H1 (cell line): ENCODE results near the gene DRAP1. TPM values are rescaled to one million over a fixed set of nuclear protein-coding genes. Genes with fewer than 3 reads are reported as not detected.

Experiments
- CTCF ChIA-PET: fragments of 300-600 bp; sonication (Branson Sonifier 250); formaldehyde crosslinking; loops from one replicate; lab custom pipeline; 2021; ENCODE audit not compliant: partially characterized antibody; lab: Charles Lee
- POLR2A ChIA-PET: fragments of 300-600 bp; sonication (Branson Sonifier 250); formaldehyde crosslinking; loops from one replicate; lab custom pipeline; 2021; ENCODE audit warnings: inconsistent platforms; ENCODE audit not compliant: partially characterized antibody; lab: Charles Lee
- DNase-seq, 2 experiments: peaks; one replicate each; pipeline versions ENCODE4 v3.0.0 to v3.0.0-alpha.2; 2010 to 2022; ENCODE audit warnings: low spot score in 2 of 2, low read depth in 1 of 2, mixed read lengths in 1 of 2
- FAIRE-seq: peaks from 2 replicates; lab custom pipeline; 2011; peaks lifted over from hg19 to GRCh38; lab: Jason Lieb, UNC
- H2AFZ ChIP-seq: 2 replicates; pipeline ENCODE4 v1.8.1; 2012; ENCODE audit warnings: low read length, inconsistent platforms
- H2AK5ac ChIP-seq: 2 replicates; pipeline ENCODE4 v1.6.1; 2013; ENCODE audit warnings: low read depth, low read length
- H2BK120ac ChIP-seq: replicated peaks from 2 replicates; pipeline ENCODE3; 2013; ENCODE audit warnings: low read depth, low read length, inconsistent platforms
- H2BK12ac ChIP-seq: 2 replicates; pipeline ENCODE4 v1.6.1; 2013; ENCODE audit warnings: low read depth, low read length
- H2BK15ac ChIP-seq: 2 replicates; pipeline ENCODE4 v1.6.1; 2013; ENCODE audit warnings: low read length
- H2BK20ac ChIP-seq: 2 replicates; pipeline ENCODE4 v1.6.1; 2013; ENCODE audit warnings: low read length
- H2BK5ac ChIP-seq: 2 replicates; pipeline ENCODE4 v1.6.1; 2013; ENCODE audit warnings: low read depth, low read length
- H3K14ac ChIP-seq: 2 replicates; pipeline ENCODE4 v1.6.1; 2013; ENCODE audit warnings: inconsistent platforms; ENCODE audit not compliant: insufficient read length
- H3K18ac ChIP-seq: 2 replicates; pipeline ENCODE4 v1.6.1; 2013; ENCODE audit warnings: low read length; ENCODE audit errors: extremely low read depth
- H3K23ac ChIP-seq: 2 replicates; pipeline ENCODE4 v1.6.1; 2013; ENCODE audit warnings: inconsistent platforms; ENCODE audit not compliant: insufficient read length
- H3K23me2 ChIP-seq: 2 replicates; pipeline ENCODE4 v1.6.1; 2013; ENCODE audit warnings: low read depth, low read length
- H3K27ac ChIP-seq: 2 replicates; pipeline ENCODE4 v1.6.1; 2011; ENCODE audit warnings: low read depth, low read length, inconsistent platforms
- H3K27me3 ChIP-seq, 4 experiments: replicated peaks in 1 of 4; 1 replicate in 1 of 4; 2 replicates in 3 of 4; pipeline versions ENCODE4 v1.6.1 to v1.8.1; 2011 to 2013; ENCODE audit warnings: low read length in 3 of 4, mild to moderate bottlenecking in 3 of 4, inconsistent platforms in 2 of 4, mixed read lengths in 2 of 4, moderate library complexity in 1 of 4; ENCODE audit not compliant: control insufficient read depth in 3 of 4, insufficient read depth in 3 of 4; ENCODE audit errors: extremely low read depth in 1 of 4
- H3K36me3 ChIP-seq, 4 experiments: 2 replicates each; pipeline versions ENCODE4 v1.6.1 to v1.8.1; 2011 to 2013; ENCODE audit warnings: mild to moderate bottlenecking in 4 of 4, low read length in 3 of 4, moderate library complexity in 2 of 4, control low read depth in 1 of 4, inconsistent platforms in 1 of 4; ENCODE audit not compliant: insufficient read depth in 4 of 4, control insufficient read depth in 2 of 4
- H3K4ac ChIP-seq: replicated peaks from 2 replicates; pipeline ENCODE3; 2013; ENCODE audit warnings: low read length, low read depth, mixed read lengths, inconsistent platforms; ENCODE audit not compliant: insufficient read length
- H3K4me1 ChIP-seq, 4 experiments: replicated peaks in 1 of 4; 1 replicate in 1 of 4; 2 replicates in 3 of 4; pipeline versions ENCODE4 v1.6.1 to v1.8.1; 2011 to 2013; ENCODE audit warnings: low read length in 3 of 4, inconsistent platforms in 2 of 4, mixed read lengths in 1 of 4; ENCODE audit not compliant: insufficient read depth in 4 of 4, control insufficient read depth in 3 of 4
- H3K4me2 ChIP-seq, 2 experiments: 2 replicates each; pipeline versions ENCODE4 v1.6.1 to v1.8.1; 2011 to 2013; ENCODE audit warnings: low read depth in 2 of 2, low read length in 2 of 2, control low read depth in 1 of 2, inconsistent platforms in 1 of 2, mild to moderate bottlenecking in 1 of 2; ENCODE audit not compliant: insufficient read depth in 1 of 2
- H3K4me3 ChIP-seq, 4 experiments: fragments of 200-600, 300-600 bp in 1 of 4; sonication (generic), shearing (Covaris generic), sonication (Bioruptor Twin) in 1 of 4; 2 replicates each; pipeline versions ENCODE4 v1.5.1 to v1.8.1; 2011 to 2016; ENCODE audit warnings: low read length in 4 of 4, low read depth in 3 of 4, control low read depth in 2 of 4, inconsistent platforms in 2 of 4, mild to moderate bottlenecking in 2 of 4, mixed read lengths in 1 of 4, moderate library complexity in 1 of 4; ENCODE audit not compliant: insufficient read depth in 2 of 4; ENCODE audit errors: extremely low read depth in 1 of 4
- H3K56ac ChIP-seq: replicated peaks from 2 replicates; pipeline ENCODE3; 2013; ENCODE audit warnings: low read depth, mild to moderate bottlenecking, mixed read lengths, low read length, inconsistent platforms; ENCODE audit not compliant: insufficient read length
- H3K79me1 ChIP-seq: 2 replicates; pipeline ENCODE4 v1.6.1; 2013; ENCODE audit warnings: low read depth, low read length, control low read depth
- H3K79me2 ChIP-seq, 2 experiments: 2 replicates each; pipeline versions ENCODE4 v1.6.1 to v1.8.1; 2012 to 2013; ENCODE audit warnings: low read length in 2 of 2, mild to moderate bottlenecking in 2 of 2, inconsistent platforms in 1 of 2; ENCODE audit not compliant: insufficient read depth in 2 of 2, control insufficient read depth in 1 of 2
- H3K9ac ChIP-seq, 4 experiments: replicated peaks in 1 of 4; 1 replicate in 1 of 4; 2 replicates in 3 of 4; pipeline versions ENCODE4 v1.6.1 to v1.8.1; 2011 to 2013; ENCODE audit warnings: low read depth in 3 of 4, low read length in 3 of 4, control low read depth in 2 of 4, mild to moderate bottlenecking in 2 of 4, moderate library complexity in 2 of 4, inconsistent platforms in 1 of 4; ENCODE audit errors: extremely low read depth in 1 of 4
- H3K9me3 ChIP-seq, 2 experiments: 2 replicates each; pipeline versions ENCODE4 v1.6.1 to v1.8.1; 2012 to 2013; ENCODE audit warnings: mild to moderate bottlenecking in 2 of 2, moderate library complexity in 2 of 2, control low read depth in 1 of 2, inconsistent platforms in 1 of 2, low read depth in 1 of 2, low read length in 1 of 2, mixed read lengths in 1 of 2; ENCODE audit not compliant: insufficient read depth in 2 of 2
- H4K20me1 ChIP-seq, 2 experiments: replicated peaks in 1 of 2; 2 replicates each; pipeline versions ENCODE3 to v1.8.1; 2011 to 2013; ENCODE audit warnings: inconsistent platforms in 2 of 2, low read length in 2 of 2, mild to moderate bottlenecking in 1 of 2; ENCODE audit not compliant: insufficient read depth in 2 of 2, control insufficient read depth in 1 of 2
- H4K5ac ChIP-seq: 2 replicates; pipeline ENCODE4 v1.6.1; 2013; ENCODE audit warnings: low read length, low read depth, mixed read lengths, inconsistent platforms; ENCODE audit not compliant: insufficient read length
- H4K8ac ChIP-seq: 2 replicates; pipeline ENCODE4 v1.8.0; 2013; ENCODE audit warnings: mild to moderate bottlenecking, moderate library complexity, low read length, inconsistent platforms; ENCODE audit not compliant: insufficient read depth; ENCODE audit errors: extremely low read depth
- H4K91ac ChIP-seq: replicated peaks from 2 replicates; pipeline ENCODE3; 2013; ENCODE audit warnings: low read length, mixed read lengths, inconsistent platforms; ENCODE audit not compliant: insufficient read length
- CBX8 ChIP-seq: fragments of 300-800, 300-1000 bp; sonication (generic); IDR thresholded peaks from 2 replicates; pipeline ENCODE4 v1.7.1; 2016; ENCODE audit warnings: low read depth, low read length, borderline replicate concordance
- CHD1 ChIP-seq: IDR thresholded peaks from 2 replicates; pipeline ENCODE4 v1.6.1; 2012; ENCODE audit warnings: low read depth, low read length, improper control_type of control experiment
- EGR1 ChIP-seq: IDR thresholded peaks from 2 replicates; pipeline ENCODE4 v1.6.1; 2011; ENCODE audit warnings: low read depth, low read length, borderline replicate concordance
- FOSL1 ChIP-seq: IDR thresholded peaks from 2 replicates; pipeline ENCODE4 v1.6.1; 2011; ENCODE audit warnings: mild to moderate bottlenecking, low read depth, low read length, moderate library complexity; ENCODE audit not compliant: insufficient read depth
- GABPA ChIP-seq: IDR thresholded peaks from 2 replicates; pipeline ENCODE4 v1.6.1; 2011; ENCODE audit warnings: mild to moderate bottlenecking, low read length, moderate library complexity, borderline replicate concordance; ENCODE audit not compliant: insufficient read depth
- KDM1A ChIP-seq: fragments of 200-600, 300-600 bp; sonication (generic); IDR thresholded peaks from 2 replicates; pipeline ENCODE4 v1.7.1; 2016; ENCODE audit warnings: mild to moderate bottlenecking, low read length, borderline replicate concordance
- PHF8 ChIP-seq: fragments of 200-600 bp; sonication (generic); conservative IDR thresholded peaks from 2 replicates; pipeline ENCODE4 v1.7.1; 2012; ENCODE audit warnings: low read depth, mild to moderate bottlenecking, inconsistent platforms, low read length, moderate library complexity
- POU5F1 ChIP-seq: IDR thresholded peaks from 2 replicates; pipeline ENCODE4 v1.6.1; 2011; ENCODE audit warnings: low read depth, mild to moderate bottlenecking, low read length, moderate library complexity
- SIX5 ChIP-seq: IDR thresholded peaks from 2 replicates; pipeline ENCODE4 v1.6.1; 2011; ENCODE audit warnings: mild to moderate bottlenecking, low read depth, low read length
- TAF1 ChIP-seq: IDR thresholded peaks from 2 replicates; pipeline ENCODE4 v1.6.1; 2011; ENCODE audit warnings: mild to moderate bottlenecking, low read depth, low read length
- TBP ChIP-seq: IDR thresholded peaks from 2 replicates; pipeline ENCODE4 v1.6.1; 2011; ENCODE audit warnings: low read depth, low read length, improper control_type of control experiment
- YY1 ChIP-seq: IDR thresholded peaks from 2 replicates; pipeline ENCODE4 v1.6.1; 2011; ENCODE audit warnings: low read depth, mild to moderate bottlenecking, low read length
- WGBS, 2 experiments: shearing (Covaris generic) in 1 of 2; methylation state at CpG; one replicate each; pipeline versions ENCODE4 v1.1.6 to v1.1.7; 2013 to 2015; ENCODE audit warnings: low lambda C conversion rate in 2 of 2, mixed read lengths in 2 of 2, inconsistent platforms in 1 of 2, low coverage in 1 of 2, missing lambda C conversion rate in 1 of 2; ENCODE audit not compliant: insufficient replicate concordance in 2 of 2, insufficient coverage in 1 of 2, insufficient read length in 1 of 2; ENCODE audit errors: extremely low coverage in 1 of 2, missing lambda C conversion rate in 1 of 2; 5-methylcytosine and 5-hydroxymethylcytosine counted together
- polyA plus RNA-seq, 7 experiments: library from polyadenylated mRNA; depleted of rRNA in 3 of 7; stranded (reverse) in 5 of 7; unstranded in 2 of 7; fragments of >200 nt in 5 of 7; fragments of 200-250 nt in 2 of 7; gene quantifications; 1 replicate in 5 of 7; 2 replicates in 1 of 7; 4 replicates in 1 of 7; pipeline versions ENCODE4 v1.2.1 to v1.2.3, GENCODE V29; 2011 to 2013; ENCODE audit warnings: missing spikeins in 2 of 7, mixed read lengths in 2 of 7
- total RNA-seq: library from RNA; stranded (reverse); fragmentation: NEBNext Ultra II Directional; extraction: Animal tissue kit (Norgen Biotek cat#: 25700); gene quantifications from 2 replicates; pipeline ENCODE4 v1.2.1, GENCODE V29; 2021

The DRAP1 gene
- total and polyA plus RNA-seq, 2 of the 8 experiments (the other 6 are each of a cell fraction or from before 2014, with no cell fraction given): 62.5 to 98.7 TPM

GRCh38 chr11:65934014-65934413 is 14.8 kb downstream of the DRAP1 start:
- Histone ChIP-seq H4K20me1 (no peaks in the 10 kb centered on the region), H2BK20ac (no peak overlapping the region), H3K4me1 (peaks cover 0 to 4% (median 3%) of the 10 kb centered on the region in 4 experiments; a peak in 4 of 7 replicates), H3K18ac (no peak overlapping the region), H2BK120ac (no peak overlapping the region), H3K23me2 (no peaks in the 10 kb centered on the region), H3K23ac (no peak overlapping the region), H3K27me3 (no peaks in the 10 kb centered on the region), H4K5ac (no peak overlapping the region), H4K91ac (no peak overlapping the region), H3K79me2 (no peaks in the 10 kb centered on the region), H2BK15ac (no peak overlapping the region), H2BK12ac (no peak overlapping the region), H3K36me3 (no peaks in the 10 kb centered on the region), H3K4ac (no peak overlapping the region), H3K9ac (no peak overlapping the region), H3K56ac (no peak overlapping the region), H4K8ac (no peak overlapping the region), H3K4me3 (no peak overlapping the region), H2BK5ac (no peak overlapping the region), H3K4me2 (no peak overlapping the region), H2AFZ (no peak overlapping the region), H3K27ac (no peak overlapping the region), H3K14ac (no peak overlapping the region), H3K9me3 (no peaks in the 10 kb centered on the region), H3K79me1 (no peaks in the 10 kb centered on the region), H2AK5ac (no peak overlapping the region)
- POLR2A ChIA-PET: no interaction called here
- DNase-seq (no peak), FAIRE-seq (no peak)
- CTCF ChIA-PET: interaction anchor here (1.2 kb wide), 1 partner anchor 134 kb away, joined by 3 read pairs; no protein-coding TSS in a partner anchor
- WGBS, 2 experiments: 95% methylated on average over 3 of the region's 4 CpGs; no CpG with 5 or more reads in 1 of the 2 experiments
- TF ChIP-seq CBX8 (no peak), KDM1A (no peak), CHD1 (no peak), TAF1 (no peak), YY1 (no peak), SIX5 (no peak), FOSL1 (no peak), TBP (no peak), GABPA (no peak), EGR1 (no peak), POU5F1 (no peak), PHF8 (no peak)
